HepG2 (cell line): ENCODE results near the gene FAM234B. TPM values are rescaled to one million over a fixed set of nuclear protein-coding genes. Genes with fewer than 3 reads are reported as not detected.

Source experiments
- ATAC-seq: fragments of 200-7000 bp; cut with Tn5 transposase; 3 replicates; pipeline ENCODE4 v1.9.1; 2020; ENCODE audit warnings: mild to moderate bottlenecking, moderate library complexity
- BruUV-seq: library from RNA; stranded (reverse); fragments of 400-500 nt; replicated peaks from 2 replicates; lab custom pipeline; 2021; lab: Mats Ljungman, UMichigan
- CTCF ChIA-PET: fragments of 300-600 bp; formaldehyde crosslinking; extraction: SDS; loops from one replicate; lab custom pipeline; 2021; ENCODE audit warnings: low total read pairs, inconsistent platforms, low intra/inter-chr PET ratio; lab: Yijun Ruan, JAX
- POLR2A ChIA-PET: fragments of 350-600 bp; sonication (Branson Sonifier 250); formaldehyde crosslinking; loops from one replicate; lab custom pipeline; 2020; ENCODE audit warnings: antibody characterized with exemption, inconsistent platforms; lab: Yijun Ruan, JAX
- DNase-seq: peaks from one replicate; pipeline ENCODE4 v3.0.0-alpha.2; 2015; ENCODE audit warnings: low spot score
- FAIRE-seq: peaks from 3 replicates; lab custom pipeline; 2011; peaks lifted over from hg19 to GRCh38; lab: Jason Lieb, UNC
- H2AFZ ChIP-seq: one replicate; pipeline ENCODE4 v1.6.1; 2011; ENCODE audit warnings: low read length, inconsistent platforms
- H3K27ac ChIP-seq: fragments of 300-600 bp; 3 replicates; pipeline ENCODE4 v1.8.0; 2011; ENCODE audit warnings: mixed run types, mild to moderate bottlenecking, mixed read lengths, low read length, inconsistent platforms; ENCODE audit not compliant: insufficient read depth; ENCODE audit errors: extremely low read length
- H3K27me3 ChIP-seq, 2 experiments: fragments of 200-600 bp in 1 of 2; 2 replicates in 1 of 2; 3 replicates in 1 of 2; pipeline versions ENCODE4 v1.6.0 to v1.8.0; 2011; ENCODE audit warnings: low read length in 2 of 2, mild to moderate bottlenecking in 2 of 2, moderate library complexity in 2 of 2, inconsistent platforms in 1 of 2; ENCODE audit not compliant: insufficient read depth in 2 of 2, control insufficient read depth in 1 of 2
- H3K36me3 ChIP-seq, 2 experiments: fragments of 200-600 bp in 1 of 2; replicated peaks in 1 of 2; 2 replicates in 1 of 2; 3 replicates in 1 of 2; pipeline versions ENCODE4 v1.5.1 to v1.8.0; 2011; ENCODE audit warnings: low read length in 2 of 2, inconsistent platforms in 1 of 2; ENCODE audit not compliant: insufficient read depth in 2 of 2, control insufficient read depth in 1 of 2
- H3K4me1 ChIP-seq: 2 replicates; pipeline ENCODE4 v1.5.1; 2012; ENCODE audit warnings: low read length, inconsistent platforms; ENCODE audit not compliant: insufficient read depth
- H3K4me2 ChIP-seq: 2 replicates; pipeline ENCODE4 v1.6.0; 2011; ENCODE audit warnings: low read depth, low read length, inconsistent platforms
- H3K4me3 ChIP-seq, 3 experiments: fragments of 200-600 bp in 1 of 3; sonication (generic), shearing (Covaris generic) in 1 of 3; replicated peaks in 1 of 3; 2 replicates each; pipeline ENCODE4 v1.5.1; 2011 to 2016; ENCODE audit warnings: low read length in 3 of 3, inconsistent platforms in 2 of 3, low read depth in 2 of 3, mild to moderate bottlenecking in 2 of 3, control low read depth in 1 of 3, mixed read lengths in 1 of 3; ENCODE audit not compliant: insufficient read depth in 1 of 3
- H3K79me2 ChIP-seq: one replicate; pipeline ENCODE4 v1.6.1; 2011; ENCODE audit warnings: low read length, inconsistent platforms; ENCODE audit not compliant: insufficient read depth
- H3K9ac ChIP-seq: 2 replicates; pipeline ENCODE4 v1.6.0; 2011; ENCODE audit warnings: mild to moderate bottlenecking, low read depth, low read length, inconsistent platforms; ENCODE audit not compliant: insufficient read depth
- H3K9me3 ChIP-seq: 2 replicates; pipeline ENCODE4 v1.5.1; 2012; ENCODE audit warnings: mild to moderate bottlenecking, low read length
- H4K20me1 ChIP-seq: 2 replicates; pipeline ENCODE4 v1.6.0; 2011; ENCODE audit warnings: inconsistent platforms, mild to moderate bottlenecking, low read length, moderate library complexity; ENCODE audit not compliant: insufficient read depth
- AHR ChIP-seq: IDR thresholded peaks from 2 replicates; pipeline ENCODE4 v1.6.1; 2018; ENCODE audit warnings: missing genetic modification reagents, missing compliant biosample characterization
- ATF2 ChIP-seq: sonication (generic); formaldehyde crosslinking; IDR thresholded peaks from 2 replicates; pipeline ENCODE4 v1.4.0; 2020; ENCODE audit warnings: missing genetic modification reagents
- CREBL2 ChIP-seq: sonication (generic); formaldehyde crosslinking; IDR thresholded peaks from 2 replicates; pipeline ENCODE4 v1.8.1; 2023; ENCODE audit warnings: missing genetic modification reagents, mild to moderate bottlenecking, borderline replicate concordance
- FOSL2 ChIP-seq: sonication (generic); formaldehyde crosslinking; IDR thresholded peaks from 2 replicates; pipeline ENCODE4 v1.4.0; 2020; ENCODE audit warnings: missing genetic modification reagents
- HHEX ChIP-seq: IDR thresholded peaks from 2 replicates; pipeline ENCODE4 v1.6.1; 2016; ENCODE audit warnings: control low read depth
- KIAA2018 ChIP-seq: sonication (generic); formaldehyde crosslinking; IDR thresholded peaks from 2 replicates; pipeline ENCODE4 v1.5.0; 2020; ENCODE audit warnings: mild to moderate bottlenecking, missing genetic modification reagents, borderline replicate concordance
- MLLT10 ChIP-seq: sonication (generic); formaldehyde crosslinking; IDR thresholded peaks from 2 replicates; pipeline ENCODE4 v1.4.0; 2020; ENCODE audit warnings: missing genetic modification reagents
- PPARG ChIP-seq: conservative IDR thresholded peaks from 2 replicates; pipeline ENCODE4 v1.6.1; 2016; ENCODE audit warnings: missing biosample characterization, missing genetic modification reagents
- RBFOX2 ChIP-seq: fragments of 200-400 bp; formaldehyde crosslinking; IDR thresholded peaks from 2 replicates; pipeline ENCODE4 v1.6.1; 2017; ENCODE audit warnings: low read depth, mild to moderate bottlenecking, low read length
- ZNF503 ChIP-seq: sonication (generic); formaldehyde crosslinking; IDR thresholded peaks from 2 replicates; pipeline ENCODE4 v1.4.0; 2020; ENCODE audit warnings: missing genetic modification reagents
- ZNF800 ChIP-seq: sonication (generic); formaldehyde crosslinking; IDR thresholded peaks from 2 replicates; pipeline ENCODE4 v1.4.0; 2020; ENCODE audit warnings: missing genetic modification reagents
- ZNF841 ChIP-seq: sonication (generic); formaldehyde crosslinking; IDR thresholded peaks from 2 replicates; pipeline ENCODE4 v1.8.1; 2023; ENCODE audit warnings: missing genetic modification reagents, borderline replicate concordance
- WGBS: methylation state at CpG from one replicate; pipeline ENCODE4 v1.1.6; 2017; ENCODE audit warnings: low lambda C conversion rate; 5-methylcytosine and 5-hydroxymethylcytosine counted together
- in situ Hi-C: cut with HindIII; loops from 2 replicates; pipeline ENCODE4 v1.10.0; 2017; ENCODE audit warnings: low pct_unique_long_range_greater_than_20kb; ENCODE audit not compliant: extremely low pct_ligation_motif_present
- intact Hi-C: fragments of 100-400 bp; cut with micrococcal nuclease; formaldehyde crosslinking; loops from one replicate; pipeline ENCODE4 v1.10.0; 2022; ENCODE audit not compliant: unreplicated experiment
- polyA plus RNA-seq, 8 experiments: library from polyadenylated mRNA; depleted of rRNA in 3 of 8; stranded (reverse) in 7 of 8; unstranded in 1 of 8; fragments of >200 nt; fragmentation: Illumina TruSeq in 4 of 8; extraction: Trizol in 4 of 8; gene quantifications; 2 replicates each; pipeline versions ENCODE4 v1.2.1 to v1.2.3, GENCODE V29; 2011 to 2016; ENCODE audit warnings: low read depth in 4 of 8, missing spikeins in 1 of 8, mixed read lengths in 1 of 8; ENCODE audit not compliant: insufficient read depth in 1 of 8
- total RNA-seq, 5 experiments: library from RNA; depleted of rRNA; stranded (reverse); fragments of >200 nt; fragmentation: Illumina TruSeq; extraction: Trizol; gene quantifications; 2 replicates each; pipeline ENCODE4 v1.2.3, GENCODE V29; 2016; ENCODE audit warnings: low read depth in 1 of 5

The FAM234B gene
- total and polyA plus RNA-seq, 2 of the 13 experiments (the other 11 are each of a cell fraction or from before 2014, with no cell fraction given) = 7.8 to 13.8 TPM

- no peak overlapping the region for H3K4me2 ChIP-seq
- H3K9me3 ChIP-seq = no peaks in the 10 kb centered on the region
- in situ Hi-C loops (no loop called here), intact Hi-C loops (no loop called here)
- H3K9ac ChIP-seq = no peak overlapping the region
- POLR2A ChIA-PET = no interaction called here
- H3K4me3 ChIP-seq = no peak overlapping the region
- WGBS = 3% methylated on average over 5 of the region's 5 CpGs
- no TSS peak for BruUV-seq
- no peaks in the 10 kb centered on the region for H3K4me1 ChIP-seq
- FAIRE-seq = no peak
- CTCF ChIA-PET = no interaction called here
- no peaks in the 10 kb centered on the region for H4K20me1 ChIP-seq
- no peak overlapping the region for H2AFZ ChIP-seq
- no peak overlapping the region for H3K27ac ChIP-seq
- no peak for DNase-seq
- H3K79me2 ChIP-seq = no peaks in the 10 kb centered on the region
- H3K27me3 ChIP-seq = peaks cover 1 to 32% of the 10 kb centered on the region in 2 experiments; a peak in 3 of 5 replicates
- H3K36me3 ChIP-seq = no peaks in the 10 kb centered on the region
- ATAC-seq = no peak
- TF ChIP-seq CREBL2 (CRISPR knock-in tag) = no peak
- no peak for TF ChIP-seq AHR
- TF ChIP-seq ZNF800 = no peak
- no peak for TF ChIP-seq ZNF841
- TF ChIP-seq ATF2 = no peak
- no peak for TF ChIP-seq ZNF503 (CRISPR knock-in tag)
- no peak for TF ChIP-seq FOSL2
- no peak for TF ChIP-seq MLLT10
- no peak for TF ChIP-seq RBFOX2
- TF ChIP-seq PPARG = no peak
- TF ChIP-seq HHEX (CRISPR knock-in tag) = no peak
- no peak for TF ChIP-seq KIAA2018 (CRISPR knock-in tag)
Observed at GRCh38 chr12:13121568-13121967, 77.4 kb downstream of the FAM234B start.
